Lung (tissue), 12 donors: Measurements from ENCODE around the gene GHR. TPM values are rescaled to one million over a fixed set of nuclear protein-coding genes. Genes with fewer than 3 reads are reported as not detected.

Experiments used
- ATAC-seq: fragments of 200-7000 bp; cut with Tn5 transposase; one replicate; pipeline ENCODE4 v1.9.1; 2020; ENCODE audit warnings: moderate number of reproducible peaks; ENCODE audit not compliant: insufficient read depth, low FRiP score
- DNase-seq, 3 donors: peaks; one replicate each; pipeline ENCODE4 v3.0.0-alpha.2; 2013 to 2017
- H3K27ac ChIP-seq, 2 donors: one replicate each; pipeline ENCODE4 v1.5.1; 2013; ENCODE audit warnings: mild to moderate bottlenecking in 2 of 2, moderate library complexity in 2 of 2, control low read depth in 1 of 2, inconsistent platforms in 1 of 2, low read depth in 1 of 2, low read length in 1 of 2
- H3K27me3 ChIP-seq, 3 donors: one replicate each; pipeline ENCODE4 v1.5.1; 2013; ENCODE audit warnings: low read length in 2 of 3; ENCODE audit not compliant: control insufficient read depth in 3 of 3, insufficient read depth in 3 of 3
- H3K36me3 ChIP-seq, 4 donors: one replicate each; pipeline ENCODE4 v1.5.1; 2013; ENCODE audit warnings: low read length in 4 of 4, mild to moderate bottlenecking in 1 of 4, moderate library complexity in 1 of 4; ENCODE audit not compliant: control insufficient read depth in 4 of 4, insufficient read depth in 4 of 4
- H3K4me1 ChIP-seq, 5 donors: one replicate each; pipeline ENCODE4 v1.5.1; 2013; ENCODE audit warnings: low read length in 5 of 5, mild to moderate bottlenecking in 2 of 5, moderate library complexity in 1 of 5; ENCODE audit not compliant: control insufficient read depth in 5 of 5, insufficient read depth in 5 of 5
- H3K4me3 ChIP-seq: one replicate; pipeline ENCODE4 v1.5.1; 2013; ENCODE audit warnings: mild to moderate bottlenecking, control low read depth, moderate library complexity
- H3K9ac ChIP-seq, 2 donors: one replicate each; pipeline ENCODE4 v1.5.1; 2013; ENCODE audit warnings: low read length in 2 of 2, control low read depth in 1 of 2; ENCODE audit not compliant: insufficient read depth in 1 of 2
- H3K9me3 ChIP-seq, 4 donors: one replicate each; pipeline ENCODE4 v1.5.1; 2013; ENCODE audit warnings: low read length in 3 of 4, mild to moderate bottlenecking in 1 of 4, moderate library complexity in 1 of 4; ENCODE audit not compliant: control insufficient read depth in 4 of 4, insufficient read depth in 3 of 4
- WGBS, 2 donors: extraction: QIAGEN DNeasy Blood & Tissue Kit; methylation state at CpG; one replicate each; pipeline ENCODE4 v1.1.7; 2013; 5-methylcytosine and 5-hydroxymethylcytosine counted together
- polyA plus RNA-seq, 2 donors: library from polyadenylated mRNA; stranded (reverse); fragments of 200-250 nt; gene quantifications; one replicate each; pipeline ENCODE4 v1.2.1, GENCODE V29; 2013
- total RNA-seq, 2 donors: library from RNA; depleted of rRNA in 1 of 2; stranded (reverse); fragments of >200 nt in 1 of 2; gene quantifications; one replicate each; pipeline ENCODE4 v1.2.1, GENCODE V29; 2014 to 2021
- TF ChIP-seq, protein P1 (sequence below): IDR thresholded peaks from 2 replicates; pipeline ENCODE4 v1.5.1; 2012; ENCODE audit warnings: mild to moderate bottlenecking; ENCODE audit errors: control extremely low read depth, extremely low read depth
- donor health status: control.
- donor health status: control.
- donor health status: Bipolar disorder and iron deficiency.
- donor health status: healthy.
- donor health status: DM: yes; HTN: yes; CAD: no.

The GHR gene
- total and polyA plus RNA-seq, 4 donors, result 0.98 to 23.8 (median 3.2) TPM

DNA sequence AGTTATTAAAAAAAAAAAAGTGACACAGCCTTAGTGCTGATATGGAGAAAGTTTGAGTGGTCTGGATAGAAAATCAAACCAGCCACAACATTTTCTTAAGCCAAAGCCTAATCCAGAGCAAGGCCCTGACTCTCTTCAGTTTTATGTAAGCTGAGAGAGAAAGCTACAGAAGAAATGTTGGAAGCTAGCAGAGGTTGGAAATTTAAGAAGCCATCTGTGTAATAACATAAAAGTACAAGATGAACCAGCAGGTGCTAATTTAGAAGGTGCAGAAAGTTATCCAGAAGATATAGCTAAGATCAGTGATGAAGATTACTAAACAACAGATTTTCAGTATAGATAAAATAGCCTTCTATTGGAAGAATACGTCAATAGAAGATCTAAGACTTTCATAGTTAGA lies 102.9 kb downstream of the GHR start:
- DNase-seq (no peak), ATAC-seq (no peak)
- TF ChIP-seq, protein P1, sequence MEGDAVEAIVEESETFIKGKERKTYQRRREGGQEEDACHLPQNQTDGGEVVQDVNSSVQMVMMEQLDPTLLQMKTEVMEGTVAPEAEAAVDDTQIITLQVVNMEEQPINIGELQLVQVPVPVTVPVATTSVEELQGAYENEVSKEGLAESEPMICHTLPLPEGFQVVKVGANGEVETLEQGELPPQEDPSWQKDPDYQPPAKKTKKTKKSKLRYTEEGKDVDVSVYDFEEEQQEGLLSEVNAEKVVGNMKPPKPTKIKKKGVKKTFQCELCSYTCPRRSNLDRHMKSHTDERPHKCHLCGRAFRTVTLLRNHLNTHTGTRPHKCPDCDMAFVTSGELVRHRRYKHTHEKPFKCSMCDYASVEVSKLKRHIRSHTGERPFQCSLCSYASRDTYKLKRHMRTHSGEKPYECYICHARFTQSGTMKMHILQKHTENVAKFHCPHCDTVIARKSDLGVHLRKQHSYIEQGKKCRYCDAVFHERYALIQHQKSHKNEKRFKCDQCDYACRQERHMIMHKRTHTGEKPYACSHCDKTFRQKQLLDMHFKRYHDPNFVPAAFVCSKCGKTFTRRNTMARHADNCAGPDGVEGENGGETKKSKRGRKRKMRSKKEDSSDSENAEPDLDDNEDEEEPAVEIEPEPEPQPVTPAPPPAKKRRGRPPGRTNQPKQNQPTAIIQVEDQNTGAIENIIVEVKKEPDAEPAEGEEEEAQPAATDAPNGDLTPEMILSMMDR, result no peak
- Histone ChIP-seq H3K4me3 (no peak overlapping the region), H3K27ac (no peak overlapping the region), H3K9ac (no peak overlapping the region), H3K27me3 (no peaks in the 10 kb centered on the region), H3K4me1 (peaks cover 0 to 5% (median 0%) of the 10 kb centered on the region in 5 donors), H3K36me3 (peaks cover 0 to 3% (median 0%) of the 10 kb centered on the region in 4 donors), H3K9me3 (peaks cover 0 to 3% (median 0%) of the 10 kb centered on the region in 4 donors)
- WGBS, 2 donors, result 85 to 92% methylated on average over 1 of the region's 1 CpG

DNA sequence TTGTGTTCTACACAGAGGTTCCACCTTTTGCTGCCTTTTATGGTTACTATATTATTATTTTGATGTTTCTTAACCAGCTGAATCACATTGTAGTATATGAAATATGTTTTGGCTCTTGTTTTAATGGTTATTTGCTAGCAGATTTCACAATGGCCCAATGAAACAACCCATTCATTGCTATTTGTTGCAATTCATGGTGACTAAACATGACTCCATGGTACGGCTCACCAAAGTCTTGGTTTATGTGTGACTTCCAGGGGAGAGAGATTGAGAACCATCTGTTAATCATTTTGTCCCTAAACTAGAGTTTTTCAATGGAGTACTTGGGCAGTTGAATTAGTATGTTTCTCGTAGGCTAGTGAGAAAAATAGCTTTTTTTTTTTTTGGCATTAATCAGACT lies 108.4 kb downstream of the GHR start:
- WGBS, 2 donors, result 82 to 89% methylated on average over 2 of the region's 2 CpGs
- TF ChIP-seq, protein P1, result no peak
- H3K4me1 ChIP-seq, result no peaks in the 10 kb centered on the region
- peaks cover 0 to 3% (median 0%) of the 10 kb centered on the region in 4 donors for H3K36me3 ChIP-seq
- H3K27ac ChIP-seq, result no peak overlapping the region
- no peak for ATAC-seq
- H3K9ac ChIP-seq, result no peak overlapping the region
- no peak overlapping the region for H3K4me3 ChIP-seq
- H3K9me3 ChIP-seq, result peaks cover 0 to 3% (median 0%) of the 10 kb centered on the region in 4 donors
- DNase-seq, result no peak
- H3K27me3 ChIP-seq, result no peaks in the 10 kb centered on the region

DNA sequence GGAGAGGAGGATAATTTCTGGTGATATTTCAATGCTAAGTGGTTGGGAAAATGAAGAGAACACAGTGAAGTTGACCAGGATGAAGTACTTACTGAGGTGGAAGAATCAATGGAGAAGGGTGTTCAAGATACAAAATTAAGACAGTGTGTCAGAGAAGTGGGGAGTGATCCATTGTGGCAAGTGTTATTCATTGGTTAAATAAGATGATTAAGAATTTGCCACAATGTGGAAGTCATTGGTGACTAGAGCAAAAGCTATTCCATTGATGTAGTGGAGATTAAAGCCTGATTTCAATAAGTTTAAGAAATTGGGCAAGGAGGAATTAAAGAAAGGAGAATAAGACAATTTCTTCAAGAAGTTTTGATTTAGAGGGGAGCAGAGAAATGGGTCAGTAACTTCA lies 118.9 kb downstream of the GHR start:
- Histone ChIP-seq H3K27ac (no peak overlapping the region), H3K36me3 (peaks cover 0 to 5% (median 0%) of the 10 kb centered on the region in 4 donors), H3K9me3 (peaks cover 0 to 11% (median 2%) of the 10 kb centered on the region in 4 donors), H3K27me3 (no peaks in the 10 kb centered on the region), H3K4me1 (peaks cover 0 to 10% (median 2%) of the 10 kb centered on the region in 5 donors), H3K4me3 (no peak overlapping the region), H3K9ac (no peak overlapping the region)
- DNase-seq (no peak), ATAC-seq (no peak)
- TF ChIP-seq, protein P1, result no peak

DNA sequence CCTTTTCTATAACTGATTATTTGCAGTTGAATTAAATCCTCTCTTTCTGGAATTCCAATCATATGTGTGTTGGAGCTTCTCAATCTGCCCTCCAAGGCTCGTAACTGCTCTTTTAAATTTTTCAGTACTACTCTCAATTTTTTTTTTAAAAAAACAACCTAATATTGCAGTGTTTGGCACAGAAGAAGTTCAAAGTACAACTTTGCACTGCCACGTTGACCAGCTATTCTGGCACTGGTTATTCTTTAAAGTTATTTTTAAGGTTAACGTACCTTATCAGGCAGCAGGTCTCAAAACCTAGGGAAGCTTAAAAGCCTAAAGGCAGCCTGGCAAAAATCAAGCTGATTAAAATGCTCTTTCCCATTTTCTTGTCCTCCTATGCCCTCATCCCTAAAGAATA lies 120.5 kb downstream of the GHR start:
- no peaks in the 10 kb centered on the region for H3K27me3 ChIP-seq
- ATAC-seq, result no peak
- no peak overlapping the region for H3K4me3 ChIP-seq
- TF ChIP-seq, protein P1, result no peak
- no peak for DNase-seq
- H3K9ac ChIP-seq, result no peak overlapping the region
- 82 to 86% methylated on average over 3 of the region's 3 CpGs for WGBS, 2 donors
- peaks cover 0 to 26% (median 3%) of the 10 kb centered on the region in 5 donors for H3K4me1 ChIP-seq
- H3K36me3 ChIP-seq, result peaks cover 0 to 5% (median 0%) of the 10 kb centered on the region in 4 donors
- peaks cover 0 to 11% (median 2%) of the 10 kb centered on the region in 4 donors for H3K9me3 ChIP-seq
- H3K27ac ChIP-seq, result no peak overlapping the region
